GM12878 (cell line): ENCODE results near the gene RABL3. TPM values are rescaled to one million over a fixed set of nuclear protein-coding genes. Genes with fewer than 3 reads are reported as not detected.

Experiments
- ATF7 ChIP-seq: fragments of 450-650 bp; IDR thresholded peaks from 2 replicates; pipeline ENCODE4 v1.6.1; 2016; ENCODE audit warnings: low read depth, mild to moderate bottlenecking
- BACH1 ChIP-seq: fragments of 450-650 bp; IDR thresholded peaks from 2 replicates; pipeline ENCODE4 v1.6.1; 2017; ENCODE audit warnings: mild to moderate bottlenecking, borderline replicate concordance
- BCLAF1 ChIP-seq: fragments of 450-650 bp; IDR thresholded peaks from 2 replicates; pipeline ENCODE4 v1.6.1; 2017; ENCODE audit warnings: antibody characterized with exemption, mild to moderate bottlenecking, moderate library complexity
- BHLHE40 ChIP-seq, 2 experiments: fragments of 450-650 bp in 1 of 2; IDR thresholded peaks; 2 replicates each; pipeline ENCODE4 v1.6.1; 2011 to 2017; ENCODE audit warnings: low read depth in 2 of 2, borderline replicate concordance in 1 of 2, improper control_type of control experiment in 1 of 2, low read length in 1 of 2, mild to moderate bottlenecking in 1 of 2
- CEBPB ChIP-seq, 2 experiments: fragments of 150-350 bp in 1 of 2; IDR thresholded peaks; 2 replicates each; pipeline ENCODE4 v1.6.1; 2012 to 2014; ENCODE audit warnings: low read depth in 2 of 2, low read length in 2 of 2, borderline replicate concordance in 1 of 2, inconsistent platforms in 1 of 2
- CREM ChIP-seq: IDR thresholded peaks from 2 replicates; pipeline ENCODE4 v1.6.1; 2014; ENCODE audit warnings: antibody characterized with exemption, low read depth
- DPF2 ChIP-seq: fragments of 450-650 bp; IDR thresholded peaks from 2 replicates; pipeline ENCODE4 v1.6.1; 2017; ENCODE audit warnings: mild to moderate bottlenecking
- ELK1 ChIP-seq: IDR thresholded peaks from 2 replicates; pipeline ENCODE4 v1.6.1; 2012; ENCODE audit warnings: low read depth, low read length, improper control_type of control experiment
- ETV6 ChIP-seq, 2 experiments: fragments of 450-650 bp in 1 of 2; IDR thresholded peaks in 1 of 2; conservative IDR thresholded peaks in 1 of 2; 2 replicates each; pipeline ENCODE4 v1.6.1; 2014; ENCODE audit warnings: antibody characterized with exemption in 1 of 2, borderline replicate concordance in 1 of 2, low read depth in 1 of 2, mild to moderate bottlenecking in 1 of 2, moderate library complexity in 1 of 2
- EZH2 ChIP-seq: IDR thresholded peaks from 2 replicates; pipeline ENCODE4 v1.6.1; 2012; ENCODE audit warnings: low read depth, mild to moderate bottlenecking, control low read depth, inconsistent platforms, low read length, borderline replicate concordance; ENCODE audit not compliant: control insufficient read depth
- FOS ChIP-seq: IDR thresholded peaks from 3 replicates; pipeline ENCODE4 v1.6.1; 2011; ENCODE audit warnings: borderline replicate concordance; ENCODE audit not compliant: insufficient read length; ENCODE audit errors: extremely low read depth
- GATAD2B ChIP-seq: fragments of 450-650 bp; conservative IDR thresholded peaks from 2 replicates; pipeline ENCODE4 v1.6.1; 2017; ENCODE audit warnings: low read depth, mild to moderate bottlenecking, moderate library complexity
- HDGF ChIP-seq: fragments of 450-650 bp; IDR thresholded peaks from 2 replicates; pipeline ENCODE4 v1.6.1; 2016; ENCODE audit warnings: antibody characterized with exemption
- LARP7 ChIP-seq: fragments of 450-650 bp; IDR thresholded peaks from 2 replicates; pipeline ENCODE4 v1.6.1; 2017; ENCODE audit warnings: mild to moderate bottlenecking
- MAX ChIP-seq: IDR thresholded peaks from 2 replicates; pipeline ENCODE4 v1.6.1; 2012; ENCODE audit warnings: low read depth, low read length, improper control_type of control experiment
- NFXL1 ChIP-seq: fragments of 450-650 bp; IDR thresholded peaks from 2 replicates; pipeline ENCODE4 v1.6.1; 2017; ENCODE audit warnings: antibody characterized with exemption, mild to moderate bottlenecking, borderline replicate concordance
- NR2F1 ChIP-seq: fragments of 450-650 bp; conservative IDR thresholded peaks from 2 replicates; pipeline ENCODE4 v1.6.1; 2017; ENCODE audit warnings: mild to moderate bottlenecking
- PAX8 ChIP-seq: fragments of 450-650 bp; IDR thresholded peaks from 2 replicates; pipeline ENCODE4 v1.6.1; 2017; ENCODE audit warnings: mild to moderate bottlenecking, moderate library complexity
- POLR2AphosphoS2 ChIP-seq: IDR thresholded peaks from 2 replicates; pipeline ENCODE4 v1.6.1; 2011; ENCODE audit warnings: low read depth, mild to moderate bottlenecking, low read length, improper control_type of control experiment, moderate library complexity
- POU2F2 ChIP-seq: IDR thresholded peaks from 3 replicates; pipeline ENCODE4 v1.6.1; 2011; ENCODE audit warnings: low read depth, mild to moderate bottlenecking, low read length, borderline replicate concordance
- RAD51 ChIP-seq: fragments of 450-650 bp; IDR thresholded peaks from 2 replicates; pipeline ENCODE4 v1.6.1; 2016; ENCODE audit warnings: moderate library complexity, mild to moderate bottlenecking, inconsistent platforms
- RBBP5 ChIP-seq: fragments of 200-600 bp; sonication (generic); conservative IDR thresholded peaks from 2 replicates; pipeline ENCODE4 v1.6.1; 2016
- RFX5 ChIP-seq: IDR thresholded peaks from 2 replicates; pipeline ENCODE4 v1.6.1; 2011; ENCODE audit warnings: low read depth, low read length, improper control_type of control experiment
- SIX5 ChIP-seq: IDR thresholded peaks from 2 replicates; pipeline ENCODE4 v1.6.1; 2011; ENCODE audit warnings: mild to moderate bottlenecking, low read depth, low read length, moderate library complexity; ENCODE audit not compliant: severe bottlenecking
- SMAD5 ChIP-seq: IDR thresholded peaks from 2 replicates; pipeline ENCODE4 v1.6.1; 2016; ENCODE audit warnings: antibody characterized with exemption, low read depth
- SREBF1 ChIP-seq: IDR thresholded peaks from 2 replicates; pipeline ENCODE4 v1.6.1; 2012; ENCODE audit warnings: mild to moderate bottlenecking, low read length
- TAF1 ChIP-seq: IDR thresholded peaks from 2 replicates; pipeline ENCODE4 v1.6.1; 2011; ENCODE audit warnings: mild to moderate bottlenecking, low read depth, low read length, borderline replicate concordance
- TCF12 ChIP-seq: IDR thresholded peaks from 2 replicates; pipeline ENCODE4 v1.6.1; 2011; ENCODE audit warnings: low read depth, mild to moderate bottlenecking, low read length
- ZBED1 ChIP-seq: IDR thresholded peaks from 2 replicates; pipeline ENCODE4 v1.6.1; 2016; ENCODE audit warnings: borderline replicate concordance
- ZNF217 ChIP-seq: fragments of 450-650 bp; IDR thresholded peaks from 2 replicates; pipeline ENCODE4 v1.6.1; 2017; ENCODE audit warnings: antibody characterized with exemption, mild to moderate bottlenecking
- ZNF384 ChIP-seq: IDR thresholded peaks from 2 replicates; pipeline ENCODE4 v1.6.1; 2012; ENCODE audit warnings: low read depth, mild to moderate bottlenecking, low read length, improper control_type of control experiment, borderline replicate concordance
- polyA plus RNA-seq, 11 experiments: library from polyadenylated mRNA; depleted of rRNA in 4 of 11; unstranded in 6 of 11; stranded (reverse) in 5 of 11; fragments of >200 nt; fragmentation: Nextera tagmentation in 4 of 11; fragmentation: Illumina TruSeq in 1 of 11; extraction: Ambion mirVana in 4 of 11; extraction: Trizol in 1 of 11; gene quantifications; 1 replicate in 1 of 11; 2 replicates in 10 of 11; pipeline versions ENCODE4 v1.2.1 to v1.2.3, GENCODE V29; 2011 to 2016; ENCODE audit warnings: inconsistent platforms in 2 of 11, missing spikeins in 2 of 11, low read depth in 1 of 11
- total RNA-seq, 4 experiments: library from RNA; depleted of rRNA in 3 of 4; stranded (reverse); fragments of >200 nt in 3 of 4; fragmentation: Illumina TruSeq in 1 of 4; extraction: Trizol in 1 of 4; gene quantifications; 2 replicates each; pipeline versions ENCODE4 v1.2.1 to v1.2.3, GENCODE V29; 2013 to 2021

The RABL3 gene
- total and polyA plus RNA-seq, 10 of the 15 experiments (the other 5 are each of a cell fraction or from before 2014, with no cell fraction given): 10.5 to 38.0 (median 25.2) TPM

DNA sequence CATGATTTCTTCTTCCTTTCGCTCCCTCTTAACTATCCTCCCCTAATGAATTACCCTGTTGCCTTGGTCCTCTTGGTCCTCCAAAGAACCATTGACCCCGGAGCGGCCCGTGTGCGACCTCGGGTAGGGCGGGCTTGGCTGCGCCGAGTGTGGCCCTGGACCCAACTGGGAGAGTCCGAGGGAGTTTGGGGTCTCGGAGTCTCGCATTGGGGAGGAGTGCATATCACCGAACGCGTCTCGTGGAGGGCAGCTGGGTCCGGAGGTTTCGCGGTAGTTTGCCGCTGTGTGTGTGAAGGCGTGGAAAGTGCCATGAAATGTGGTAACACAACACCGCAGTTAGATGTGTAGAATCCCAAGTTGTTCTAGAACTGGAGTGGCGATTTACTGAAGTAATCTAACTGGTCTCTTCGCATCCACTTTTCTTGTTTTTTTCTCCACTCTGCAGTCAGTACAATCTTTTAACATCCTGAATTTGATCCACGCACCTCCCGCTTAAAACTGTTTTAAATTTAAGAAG, 591 bp upstream of the RABL3 start (continued):
- TF ChIP-seq BCLAF1: no peak
- peak; percentile 58 for TF ChIP-seq NR2F1
- peak; percentile 29; the same call in 1 of the 2 replicates for TF ChIP-seq MAX
- TF ChIP-seq SREBF1: no peak
- no peak for TF ChIP-seq ZBED1
- TF ChIP-seq GATAD2B: no peak
- TF ChIP-seq RBBP5: no peak
- no peak for TF ChIP-seq ZNF384
- TF ChIP-seq CEBPB (IDR thresholded peaks at IDR 0.05; ENCODE audit: borderline replicate concordance in 1 of 2, low read depth in 2 of 2, low read length in 2 of 2): no peak
- TF ChIP-seq BACH1: no peak
- no peak for TF ChIP-seq RFX5
- TF ChIP-seq SIX5: no peak
- 0 out of 2 replicates have a peak, but pooled peaks have one; percentile 8 for TF ChIP-seq SMAD5
- no peak for TF ChIP-seq BHLHE40 (IDR thresholded peaks at IDR 0.05; ENCODE audit: borderline replicate concordance in 1 of 2, low read depth in 2 of 2, low read length in 1 of 2)
- TF ChIP-seq NFXL1: no peak
- TF ChIP-seq HDGF: no peak
- TF ChIP-seq TAF1: no peak
- TF ChIP-seq FOS: no peak
- TF ChIP-seq ZNF217: no peak
- no peak for TF ChIP-seq ELK1
- no peak for TF ChIP-seq ETV6 (conservative IDR thresholded peaks at IDR 0.05 in 1 of 2, IDR thresholded peaks at IDR 0.05 in 1 of 2; ENCODE audit: borderline replicate concordance in 1 of 2, low read depth in 1 of 2)
- TF ChIP-seq CREM: no peak
- no peak for TF ChIP-seq ATF7
- TF ChIP-seq POU2F2: no peak
- TF ChIP-seq RAD51: no peak
- 0 out of 2 replicates have a peak, but pooled peaks have one; percentile 68 for TF ChIP-seq LARP7
- TF ChIP-seq TCF12: no peak
- TF ChIP-seq DPF2: no peak
- no peak for TF ChIP-seq PAX8
- TF ChIP-seq POLR2AphosphoS2: no peak
- no peak for TF ChIP-seq EZH2
